Stimulated activated memory B cell treated with anti-CD40 and anti-IgM and Interleukin-4, amounts not matched to agents 10 μg/mL and 1 μg/mL and 100 μg/mL, for 72 hours (primary cell): ENCODE data around the gene ATP13A4.

Experiments
- ATAC-seq: fragments of 150-1000 bp; cut with Tn5 transposase; 2 replicates; pipeline ENCODE4 v1.10.0; 2021
- H3K27ac Mint-ChIP-seq: one replicate; pipeline ENCODE4 v1.8.0; 2022; ENCODE audit warnings: mild to moderate bottlenecking, mixed read lengths
- H3K27me3 Mint-ChIP-seq: one replicate; pipeline ENCODE4 v1.8.0; 2022; ENCODE audit warnings: mixed read lengths
- H3K36me3 Mint-ChIP-seq: one replicate; pipeline ENCODE4 v1.8.0; 2022; ENCODE audit warnings: mixed read lengths
- H3K4me1 Mint-ChIP-seq: one replicate; pipeline ENCODE4 v1.8.0; 2022; ENCODE audit warnings: mixed read lengths
- H3K4me3 Mint-ChIP-seq: one replicate; pipeline ENCODE4 v1.8.0; 2022; ENCODE audit warnings: mild to moderate bottlenecking, moderate library complexity, mixed read lengths
- H3K9me3 Mint-ChIP-seq: one replicate; pipeline ENCODE4 v1.8.0; 2022; ENCODE audit warnings: mixed read lengths

ATP13A4 gene

GRCh38 chr3:193491026-193491425 lies 63.7 kb downstream of the ATP13A4 start:
- no peaks in the 10 kb centered on the region for H3K4me1 Mint-ChIP-seq
- ATAC-seq, result no peak
- no peaks in the 10 kb centered on the region for H3K27me3 Mint-ChIP-seq
- H3K27ac Mint-ChIP-seq, result no peak overlapping the region
- no peaks in the 10 kb centered on the region for H3K36me3 Mint-ChIP-seq
- H3K4me3 Mint-ChIP-seq, result no peak overlapping the region
- no peaks in the 10 kb centered on the region for H3K9me3 Mint-ChIP-seq

- no peaks in the 10 kb centered on the region for H3K9me3 Mint-ChIP-seq
- no peak overlapping the region for H3K27ac Mint-ChIP-seq
- no peak overlapping the region for H3K4me3 Mint-ChIP-seq
- no peak for ATAC-seq
- H3K27me3 Mint-ChIP-seq, result no peaks in the 10 kb centered on the region
- H3K36me3 Mint-ChIP-seq, result no peaks in the 10 kb centered on the region
- no peaks in the 10 kb centered on the region for H3K4me1 Mint-ChIP-seq
Measured at GRCh38 chr3:193490580-193490979, 64.1 kb downstream of the ATP13A4 start.

DNA sequence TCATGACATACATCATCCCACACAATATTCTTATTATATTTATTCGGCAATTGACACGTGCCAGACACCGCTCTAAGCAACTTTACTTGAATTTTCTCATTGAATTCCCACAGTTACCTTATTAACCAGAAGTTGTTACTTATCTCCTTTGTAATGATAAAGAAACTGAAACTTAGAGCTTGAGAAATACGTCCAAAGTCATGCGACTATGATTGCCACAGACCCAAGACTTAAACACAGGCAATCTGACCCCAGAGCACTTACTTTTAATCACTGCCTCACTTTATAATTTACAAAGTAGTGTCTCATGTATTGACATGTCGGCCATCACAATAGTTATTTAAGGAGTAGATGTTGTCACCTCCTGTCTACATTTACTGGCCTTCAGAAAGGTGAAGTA lies 64.7 kb downstream of the ATP13A4 start:
- Mint-ChIP-seq H3K4me3 (no peak overlapping the region), H3K36me3 (no peaks in the 10 kb centered on the region), H3K9me3 (no peaks in the 10 kb centered on the region), H3K27me3 (peaks cover 4% of the 10 kb centered on the region), H3K27ac (no peak overlapping the region), H3K4me1 (no peaks in the 10 kb centered on the region)
- ATAC-seq, result no peak

DNA sequence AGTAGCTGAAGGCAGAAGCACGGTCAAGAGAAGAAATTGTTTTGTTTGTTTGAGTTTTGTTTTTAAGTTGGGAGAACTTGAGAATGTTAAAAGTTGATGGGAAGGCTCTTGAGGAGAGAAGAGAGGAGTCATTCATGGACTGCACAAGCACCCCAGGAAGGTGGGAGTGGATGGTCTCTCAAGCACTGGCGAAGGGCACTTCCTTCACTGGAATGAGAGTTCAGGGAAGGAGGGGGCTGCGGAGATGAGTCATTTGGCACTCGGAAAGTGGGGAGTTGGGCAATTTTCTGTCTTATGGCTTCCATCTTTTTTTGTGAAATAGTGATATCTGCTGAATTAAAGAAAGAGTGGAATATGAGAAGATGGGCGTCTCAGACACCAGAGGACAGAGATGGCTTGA lies 66.0 kb downstream of the ATP13A4 start:
- Mint-ChIP-seq H3K27me3 (peaks cover 9% of the 10 kb centered on the region), H3K9me3 (no peaks in the 10 kb centered on the region), H3K36me3 (no peaks in the 10 kb centered on the region), H3K27ac (no peak overlapping the region), H3K4me3 (no peak overlapping the region), H3K4me1 (no peaks in the 10 kb centered on the region)
- ATAC-seq, result no peak

GRCh38 chr3:193483988-193484539 lies 70.6 kb downstream of the ATP13A4 start:
- Mint-ChIP-seq H3K36me3 (no peaks in the 10 kb centered on the region), H3K9me3 (peaks cover 6% of the 10 kb centered on the region), H3K4me1 (no peaks in the 10 kb centered on the region), H3K27ac (no peak overlapping the region), H3K27me3 (peaks cover 9% of the 10 kb centered on the region), H3K4me3 (no peak overlapping the region)
- ATAC-seq, result no peak

DNA sequence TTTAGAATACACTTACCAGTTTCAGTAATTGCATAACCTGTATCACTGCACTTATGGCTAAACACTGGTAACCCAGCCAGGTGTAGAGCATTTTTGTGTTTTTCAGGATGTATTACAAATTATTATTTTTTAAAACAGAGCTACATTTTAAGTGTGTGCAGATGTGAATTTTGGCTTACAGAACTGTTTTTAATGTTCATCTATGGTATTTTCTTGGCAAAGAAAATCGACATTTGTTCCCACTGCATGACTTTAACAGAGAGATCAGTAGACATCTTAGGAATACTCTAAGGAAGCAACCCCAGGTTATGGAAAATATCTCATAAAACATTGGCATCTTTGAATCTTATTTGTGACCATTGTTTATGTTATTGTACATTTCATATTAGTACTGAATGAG lies 73.3 kb downstream of the ATP13A4 start:
- no peak for ATAC-seq
- no peaks in the 10 kb centered on the region for H3K4me1 Mint-ChIP-seq
- peaks cover 6% of the 10 kb centered on the region for H3K9me3 Mint-ChIP-seq
- no peak overlapping the region for H3K4me3 Mint-ChIP-seq
- H3K27ac Mint-ChIP-seq, result no peak overlapping the region
- H3K27me3 Mint-ChIP-seq, result peaks cover 14% of the 10 kb centered on the region
- H3K36me3 Mint-ChIP-seq, result no peaks in the 10 kb centered on the region

DNA sequence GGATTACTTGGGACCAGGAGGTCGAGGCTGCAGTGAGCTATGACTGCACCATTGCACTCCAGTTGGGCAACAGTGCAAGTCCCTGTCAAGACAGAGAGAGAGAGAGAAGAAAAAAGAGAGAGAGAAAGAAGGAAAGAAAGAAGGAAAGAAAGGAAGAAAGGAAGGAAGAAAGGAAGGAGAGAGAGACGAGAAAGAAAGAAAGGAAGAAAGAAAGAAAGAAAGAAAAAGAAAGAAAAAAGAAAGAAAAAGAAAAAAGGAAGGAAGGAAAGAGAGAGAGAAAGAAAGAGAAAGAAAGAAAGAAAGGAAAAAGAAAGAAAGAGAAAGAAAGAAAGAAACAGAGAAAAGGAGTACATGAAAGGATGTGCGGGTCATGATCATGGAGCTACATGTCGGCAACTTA lies 80.2 kb downstream of the ATP13A4 start:
- Mint-ChIP-seq H3K4me1 (no peaks in the 10 kb centered on the region), H3K27ac (no peak overlapping the region), H3K36me3 (no peaks in the 10 kb centered on the region), H3K27me3 (peaks cover 34% of the 10 kb centered on the region), H3K9me3 (no peaks in the 10 kb centered on the region), H3K4me3 (no peak overlapping the region)
- ATAC-seq, result no peak

DNA sequence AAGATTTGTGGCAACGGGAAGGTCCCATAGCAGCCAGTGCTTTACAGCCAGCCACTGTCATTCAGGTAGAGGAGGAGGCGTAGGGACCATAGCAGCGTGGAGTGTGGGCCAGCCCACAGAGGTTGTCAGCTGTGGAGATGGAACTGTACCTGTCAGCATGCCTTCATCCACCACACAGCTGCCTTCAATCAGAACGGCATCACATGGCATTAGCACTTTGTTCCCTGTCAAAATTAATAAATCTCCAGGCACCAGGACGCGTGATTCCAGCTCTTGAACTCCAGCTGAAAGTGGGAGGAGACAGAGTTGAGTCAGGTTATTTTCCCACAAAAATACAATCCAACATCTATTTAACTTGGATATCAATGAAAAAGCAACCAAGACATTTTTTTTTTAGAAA lies 84.0 kb downstream of the ATP13A4 start:
- peaks cover 26% of the 10 kb centered on the region for H3K27me3 Mint-ChIP-seq
- ATAC-seq, result no peak
- H3K4me1 Mint-ChIP-seq, result no peaks in the 10 kb centered on the region
- no peaks in the 10 kb centered on the region for H3K36me3 Mint-ChIP-seq
- no peaks in the 10 kb centered on the region for H3K9me3 Mint-ChIP-seq
- H3K27ac Mint-ChIP-seq, result no peak overlapping the region
- H3K4me3 Mint-ChIP-seq, result no peak overlapping the region

- no peaks in the 10 kb centered on the region for H3K27me3 Mint-ChIP-seq
- H3K9me3 Mint-ChIP-seq, result peaks cover 3% of the 10 kb centered on the region
- ATAC-seq, result no peak
- H3K4me1 Mint-ChIP-seq, result no peaks in the 10 kb centered on the region
- no peak overlapping the region for H3K27ac Mint-ChIP-seq
- peaks cover 4% of the 10 kb centered on the region for H3K36me3 Mint-ChIP-seq
- H3K4me3 Mint-ChIP-seq, result no peak overlapping the region
Measured at GRCh38 chr3:193465992-193466608, 88.6 kb downstream of the ATP13A4 start.

GRCh38 chr3:193464889-193465288 lies 89.8 kb downstream of the ATP13A4 start:
- peaks cover 3% of the 10 kb centered on the region for H3K9me3 Mint-ChIP-seq
- H3K4me1 Mint-ChIP-seq, result no peaks in the 10 kb centered on the region
- peaks cover 4% of the 10 kb centered on the region for H3K36me3 Mint-ChIP-seq
- H3K27me3 Mint-ChIP-seq, result peaks cover 7% of the 10 kb centered on the region
- ATAC-seq, result no peak
- H3K27ac Mint-ChIP-seq, result no peak overlapping the region
- no peak overlapping the region for H3K4me3 Mint-ChIP-seq

DNA sequence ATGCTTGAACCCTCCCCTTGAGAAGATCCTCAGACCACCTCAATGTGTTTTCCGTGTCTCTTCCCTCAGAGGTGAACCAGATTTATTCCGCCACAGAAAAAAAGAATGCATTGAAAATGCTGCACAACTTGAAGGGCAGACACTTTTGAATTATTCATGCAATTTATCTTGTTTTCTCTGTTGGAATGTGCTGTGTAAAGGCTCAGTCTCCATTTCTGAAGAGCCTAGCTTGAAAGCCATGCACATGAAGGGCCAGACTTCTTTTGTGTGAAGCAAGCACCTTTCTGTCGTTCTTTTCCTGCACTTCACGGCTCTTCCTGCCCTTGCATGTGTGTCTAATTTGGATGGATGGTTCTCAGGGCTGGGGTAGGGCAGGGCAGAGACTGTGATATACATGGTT lies 97.2 kb downstream of the ATP13A4 start:
- Mint-ChIP-seq H3K36me3 (no peaks in the 10 kb centered on the region), H3K9me3 (peaks cover 3% of the 10 kb centered on the region), H3K4me3 (no peak overlapping the region), H3K4me1 (no peaks in the 10 kb centered on the region), H3K27ac (no peak overlapping the region), H3K27me3 (peaks cover 12% of the 10 kb centered on the region)
- no peak for ATAC-seq

DNA sequence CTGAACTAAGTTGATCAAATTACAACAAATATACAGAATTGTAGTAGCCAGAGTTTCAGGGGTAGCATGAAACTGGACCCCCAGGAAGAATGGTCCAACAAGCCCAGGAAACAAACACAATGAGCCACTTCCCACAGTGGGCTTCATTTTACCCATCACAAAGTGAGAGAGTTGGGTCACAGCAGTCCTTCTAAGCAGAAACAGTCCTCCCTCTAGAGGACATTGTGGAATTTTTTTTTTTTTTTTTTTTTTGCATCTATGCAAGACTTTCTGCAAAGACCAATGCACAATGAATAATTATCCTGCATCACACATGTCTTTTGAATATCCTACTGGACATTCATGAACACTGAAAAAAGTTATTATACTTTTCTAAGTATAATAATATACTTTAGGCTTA lies 102.4 kb downstream of the ATP13A4 start:
- peaks cover 8% of the 10 kb centered on the region for H3K4me1 Mint-ChIP-seq
- H3K4me3 Mint-ChIP-seq, result no peak overlapping the region
- peaks cover 3% of the 10 kb centered on the region for H3K9me3 Mint-ChIP-seq
- H3K27ac Mint-ChIP-seq, result no peak overlapping the region
- no peak for ATAC-seq
- no peaks in the 10 kb centered on the region for H3K36me3 Mint-ChIP-seq
- H3K27me3 Mint-ChIP-seq, result no peaks in the 10 kb centered on the region

- H3K9me3 Mint-ChIP-seq, result peaks cover 3% of the 10 kb centered on the region
- H3K4me3 Mint-ChIP-seq, result no peak overlapping the region
- H3K36me3 Mint-ChIP-seq, result no peaks in the 10 kb centered on the region
- ATAC-seq, result no peak
- no peaks in the 10 kb centered on the region for H3K27me3 Mint-ChIP-seq
- peaks cover 13% of the 10 kb centered on the region for H3K4me1 Mint-ChIP-seq
- no peak overlapping the region for H3K27ac Mint-ChIP-seq
Measured at GRCh38 chr3:193451902-193452301, 102.8 kb downstream of the ATP13A4 start.

- H3K4me1 Mint-ChIP-seq, result peaks cover 16% of the 10 kb centered on the region
- no peak overlapping the region for H3K4me3 Mint-ChIP-seq
- H3K27ac Mint-ChIP-seq, result no peak overlapping the region
- no peaks in the 10 kb centered on the region for H3K27me3 Mint-ChIP-seq
- H3K9me3 Mint-ChIP-seq, result no peaks in the 10 kb centered on the region
- ATAC-seq, result peak; percentile 48
- H3K36me3 Mint-ChIP-seq, result no peaks in the 10 kb centered on the region
Measured at GRCh38 chr3:193446965-193447602, 107.6 kb downstream of the ATP13A4 start.

DNA sequence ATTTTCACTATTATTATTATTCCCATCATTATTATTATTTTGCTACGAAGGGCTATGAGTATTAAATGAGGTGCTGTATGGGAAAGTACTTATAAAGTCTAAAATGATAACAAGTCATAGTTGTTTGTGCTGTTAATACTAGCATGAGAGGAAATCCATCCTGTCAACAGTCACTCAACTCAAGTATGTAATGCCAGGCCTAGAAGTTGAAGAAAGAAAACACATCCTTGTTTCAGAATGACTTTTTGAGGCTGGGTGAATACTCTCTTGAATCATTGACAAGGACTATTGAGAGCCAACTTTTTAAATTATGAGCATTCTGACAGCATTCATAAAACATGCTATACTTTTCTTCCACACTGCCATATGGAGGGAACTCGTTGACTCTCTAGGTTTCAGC lies 115.3 kb downstream of the ATP13A4 start:
- Mint-ChIP-seq H3K4me1 (no peaks in the 10 kb centered on the region), H3K27ac (no peak overlapping the region), H3K36me3 (no peaks in the 10 kb centered on the region), H3K27me3 (no peaks in the 10 kb centered on the region), H3K9me3 (no peaks in the 10 kb centered on the region), H3K4me3 (no peak overlapping the region)
- ATAC-seq, result no peak
